Prostate gland (tissue), 2 donors: ENCODE measurements around the gene KDM1A. TPM values are rescaled to one million over a fixed set of nuclear protein-coding genes. Genes with fewer than 3 reads are reported as not detected.
A peak's percentile ranks its signal among the peaks of the same experiment; 100 is the strongest.

Experiments used
- DNase-seq: peaks from one replicate; pipeline ENCODE4 v3.0.0-alpha.2; 2019; ENCODE audit warnings: low spot score
- H3K27ac ChIP-seq, 2 donors: fragments of 200-600 bp; sonication (generic); 2 replicates each; pipeline ENCODE4 v1.5.1; 2017 to 2019
- H3K27me3 ChIP-seq: fragments of 200-600 bp; sonication (generic); replicated peaks from 2 replicates; pipeline ENCODE4 v1.5.1; 2019; ENCODE audit not compliant: insufficient read depth
- H3K36me3 ChIP-seq, 2 donors: fragments of 200-600 bp; sonication (generic); 1 replicate in 1 of 2; 2 replicates in 1 of 2; pipeline versions ENCODE4 v1.5.1 to v1.8.1; 2017 to 2019
- H3K4me1 ChIP-seq: fragments of 200-600 bp; sonication (generic); replicated peaks from 2 replicates; pipeline ENCODE4 v1.5.1; 2019
- H3K4me3 ChIP-seq, 2 donors: fragments of 200-600 bp; sonication (generic); 2 replicates each; pipeline ENCODE4 v1.5.1; 2017 to 2019
- H3K9me3 ChIP-seq: fragments of 200-600 bp; sonication (generic); 2 replicates; pipeline ENCODE4 v1.5.1; 2017
- CTCF ChIP-seq, 4 experiments: fragments of 200-600 bp in 2 of 4; fragments of 450-650 bp in 2 of 4; sonication (generic) in 2 of 4; IDR thresholded peaks; 1 replicate in 3 of 4; 2 replicates in 1 of 4; pipeline ENCODE4 v1.5.1; 2016 to 2019; ENCODE audit warnings: antibody characterized with exemption in 4 of 4, mild to moderate bottlenecking in 2 of 4, moderate library complexity in 2 of 4
- POLR2A ChIP-seq: fragments of 450-650 bp; IDR thresholded peaks from one replicate; pipeline ENCODE4 v1.6.1; 2016; ENCODE audit warnings: antibody characterized with exemption, mild to moderate bottlenecking
- POLR2AphosphoS5 ChIP-seq: sonication (generic); formaldehyde crosslinking; IDR thresholded peaks from one replicate; pipeline ENCODE4 v1.6.1; 2017; ENCODE audit warnings: antibody characterized with exemption
- WGBS: methylation state at CpG from one replicate; pipeline ENCODE4 v1.1.5; 2018; 5-methylcytosine and 5-hydroxymethylcytosine counted together
- intact Hi-C: fragments of 100-400 bp; cut with DNase I; formaldehyde crosslinking; loops from one replicate; pipeline ENCODE4 v1.14.2; 2022
- total RNA-seq, 2 donors: library from RNA; depleted of rRNA; stranded (reverse); fragments of >200 nt; gene quantifications; one replicate each; pipeline ENCODE4 v1.1.0, GENCODE V29; 2016

KDM1A gene
- total RNA-seq, 2 donors from 2014 or later: 75.1 to 94.5 TPM

GRCh38 chr1:23018661-23019093 is 591 bp upstream of the KDM1A start:
- WGBS: 24% methylated on average over 10 of the region's 10 CpGs
- intact Hi-C loops: no loop called here

GRCh38 chr1:23019863-23020625 is 776 bp downstream of the KDM1A start:
- H3K27ac ChIP-seq: peak overlapping the region; percentile 88 to 92
- no peaks in the 10 kb centered on the region for H3K9me3 ChIP-seq
- no peaks in the 10 kb centered on the region for H3K27me3 ChIP-seq
- WGBS: 0% methylated on average over 42 of the region's 42 CpGs
- peak; percentile 15 for DNase-seq
- H3K4me3 ChIP-seq: peak overlapping the region; percentile 92 to 95
- H3K36me3 ChIP-seq: no peaks in the 10 kb centered on the region
- intact Hi-C loops: no loop called here
- TF ChIP-seq POLR2AphosphoS5 (no peak), POLR2A (no peak), CTCF (IDR thresholded peaks at IDR 0.05) (no peak)
- H3K4me1 ChIP-seq: no peaks in the 10 kb centered on the region

More at GRCh38 chr1:23018661-23019093, 591 bp upstream of the KDM1A start:
- no peaks in the 10 kb centered on the region for H3K27me3 ChIP-seq
- peak overlapping the region; percentile 92 to 95 for H3K4me3 ChIP-seq
- no peaks in the 10 kb centered on the region for H3K4me1 ChIP-seq
- peak; percentile 10 for DNase-seq
- TF ChIP-seq POLR2A: no peak
- TF ChIP-seq CTCF (IDR thresholded peaks at IDR 0.05): no peak
- no peak for TF ChIP-seq POLR2AphosphoS5
- peak overlapping the region; percentile 88 to 92 for H3K27ac ChIP-seq
- no peaks in the 10 kb centered on the region for H3K36me3 ChIP-seq
- H3K9me3 ChIP-seq: no peaks in the 10 kb centered on the region

GRCh38 chr1:23020706-23021405 is 1.6 kb downstream of the KDM1A start:
- no peak for DNase-seq
- no peaks in the 10 kb centered on the region for H3K36me3 ChIP-seq
- no peaks in the 10 kb centered on the region for H3K4me1 ChIP-seq
- TF ChIP-seq CTCF (IDR thresholded peaks at IDR 0.05) (no peak), POLR2A (no peak), POLR2AphosphoS5 (no peak)
- H3K4me3 ChIP-seq: peak overlapping the region; percentile 92 to 95
- H3K9me3 ChIP-seq: no peaks in the 10 kb centered on the region
- H3K27ac ChIP-seq: peak overlapping the region in 1 of 2 donors; percentile 88
- 32% methylated on average over 7 of the region's 7 CpGs for WGBS
- H3K27me3 ChIP-seq: no peaks in the 10 kb centered on the region
- intact Hi-C loops: no loop called here

GRCh38 chr1:23021834-23022233 is 2.6 kb downstream of the KDM1A start:
- Histone ChIP-seq H3K4me1 (no peaks in the 10 kb centered on the region), H3K27me3 (no peaks in the 10 kb centered on the region), H3K9me3 (no peaks in the 10 kb centered on the region), H3K4me3 (no peak overlapping the region), H3K27ac (no peak overlapping the region), H3K36me3 (no peaks in the 10 kb centered on the region)
- intact Hi-C loops: no loop called here
- DNase-seq: no peak
- whole genome bisulfite sequencing: 88% methylated on average over 2 of the region's 2 CpGs
- TF ChIP-seq POLR2A: no peak
- no peak for TF ChIP-seq POLR2AphosphoS5
- no peak for TF ChIP-seq CTCF (IDR thresholded peaks at IDR 0.05)
